Sigmoid colon (tissue), 7 donors: Measurements from ENCODE around the gene ATG2A. TPM values are rescaled to one million over a fixed set of nuclear protein-coding genes. Genes with fewer than 3 reads are reported as not detected.

Source experiments
- DNase-seq: peaks from one replicate; pipeline ENCODE4 v3.0.0-alpha.2; 2019
- H3K27ac ChIP-seq, 4 donors: fragments of 200-600 bp; sonication (generic); one replicate each; pipeline ENCODE4 v1.5.1; 2016 to 2019; ENCODE audit warnings: mild to moderate bottlenecking in 1 of 4
- H3K27me3 ChIP-seq, 3 donors: fragments of 200-600 bp; sonication (generic); one replicate each; pipeline ENCODE4 v1.5.1; 2019; ENCODE audit warnings: mild to moderate bottlenecking in 1 of 3
- H3K36me3 ChIP-seq, 4 donors: fragments of 200-600 bp; sonication (generic); one replicate each; pipeline ENCODE4 v1.5.1; 2016 to 2019
- H3K4me1 ChIP-seq, 4 donors: fragments of 200-600 bp; sonication (generic); one replicate each; pipeline ENCODE4 v1.5.1; 2017 to 2019
- H3K4me3 ChIP-seq, 4 donors: fragments of 200-600 bp; sonication (generic); one replicate each; pipeline ENCODE4 v1.5.1; 2017 to 2019; ENCODE audit warnings: mild to moderate bottlenecking in 2 of 4, moderate library complexity in 1 of 4
- H3K9me3 ChIP-seq, 4 donors: fragments of 200-600 bp in 3 of 4; sonication (generic) in 3 of 4; one replicate each; pipeline versions ENCODE4 v1.5.1 to v1.6.1; 2013 to 2019
- CTCF ChIP-seq, 4 experiments: fragments of 450-650 bp in 3 of 4; fragments of 200-600 bp in 1 of 4; IDR thresholded peaks; one replicate each; pipeline ENCODE4 v1.5.1; 2016 to 2019; ENCODE audit warnings: antibody characterized with exemption in 4 of 4, mild to moderate bottlenecking in 3 of 4, moderate library complexity in 2 of 4
- EP300 ChIP-seq, 4 donors: sonication (generic); formaldehyde crosslinking; IDR thresholded peaks; one replicate each; pipeline ENCODE4 v1.6.1; 2017; ENCODE audit warnings: antibody characterized with exemption in 4 of 4
- POLR2A ChIP-seq, 2 donors: fragments of 450-650 bp; IDR thresholded peaks; one replicate each; pipeline ENCODE4 v1.6.1; 2016; ENCODE audit warnings: antibody characterized with exemption in 2 of 2, mild to moderate bottlenecking in 2 of 2, moderate library complexity in 2 of 2
- POLR2AphosphoS5 ChIP-seq, 4 donors: sonication (generic); formaldehyde crosslinking; IDR thresholded peaks; one replicate each; pipeline ENCODE4 v1.6.1; 2017; ENCODE audit warnings: antibody characterized with exemption in 4 of 4
- WGBS, 2 donors: extraction: QIAGEN DNeasy Blood & Tissue Kit; methylation state at CpG; one replicate each; pipeline ENCODE4 v1.1.7; 2013; 5-methylcytosine and 5-hydroxymethylcytosine counted together
- intact Hi-C: fragments of 100-400 bp; cut with DNase I; formaldehyde crosslinking; loops from one replicate; pipeline ENCODE4 v1.15.1; 2023
- polyA plus RNA-seq, 3 donors: library from polyadenylated mRNA; stranded (reverse); fragments of 200-250 nt; gene quantifications; one replicate each; pipeline ENCODE4 v1.2.3, GENCODE V29; 2013
- total RNA-seq, 4 donors: library from RNA; depleted of rRNA; stranded (reverse); fragments of >200 nt; gene quantifications; one replicate each; pipeline ENCODE4 v1.1.0, GENCODE V29; 2016
- donor health status: healthy with polysubstance abuse.
- donor health status: Bipolar disorder and iron deficiency.
- donor health status: healthy.

Gene ATG2A
- total and polyA plus RNA-seq, 7 donors: 12.1 to 27.6 (median 14.5) TPM

DNA sequence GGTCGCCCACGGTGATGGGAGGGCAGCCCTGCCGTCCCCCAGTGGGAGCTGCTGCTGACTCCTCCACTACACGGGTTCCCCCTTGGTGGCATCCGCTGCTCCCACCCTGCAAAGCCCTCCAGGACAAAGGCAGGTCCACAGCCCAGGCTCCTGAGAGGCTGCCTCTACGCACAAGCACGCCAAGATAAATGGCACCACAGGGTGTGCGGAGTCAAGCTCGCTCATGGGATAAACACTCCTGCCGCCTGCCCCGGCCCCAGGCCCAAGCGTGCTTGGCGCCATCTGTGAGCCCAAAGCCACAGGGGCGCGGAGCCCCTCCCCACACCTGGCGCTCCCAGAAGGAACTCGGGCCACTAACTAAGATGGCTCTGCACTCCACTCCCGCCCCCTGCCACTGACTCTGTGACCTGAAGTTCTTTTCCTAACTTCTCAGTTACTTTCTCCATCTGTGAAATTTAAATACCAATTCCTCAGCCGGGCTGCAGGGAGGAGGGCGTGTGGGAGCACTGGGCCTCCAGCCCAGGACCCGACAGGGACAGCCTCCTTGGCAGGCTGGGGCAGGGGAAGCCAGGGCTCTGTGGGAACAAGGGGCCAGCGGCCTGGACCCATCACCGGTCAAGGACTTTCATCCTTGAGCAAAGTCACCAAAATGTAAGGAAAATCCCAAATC, 53.5 kb downstream of the ATG2A start:
- Histone ChIP-seq H3K27ac (peak overlapping the region; percentile 94 to 97 (median 97)), H3K4me1 (peaks cover 0 to 91% (median 81%) of the 10 kb centered on the region in 4 donors), H3K4me3 (peak overlapping the region in 1 of 4 donors; percentile 17), H3K36me3 (peaks cover 0 to 18% (median 14%) of the 10 kb centered on the region in 4 donors), H3K27me3 (no peaks in the 10 kb centered on the region), H3K9me3 (no peaks in the 10 kb centered on the region)
- no peak for TF ChIP-seq EP300 (IDR thresholded peaks at IDR 0.05)
- no peak for TF ChIP-seq POLR2A (IDR thresholded peaks at IDR 0.05)
- no peak for TF ChIP-seq POLR2AphosphoS5 (IDR thresholded peaks at IDR 0.05)
- TF ChIP-seq CTCF (IDR thresholded peaks at IDR 0.05): no peak
- 76 to 89% methylated on average over 23 of the region's 23 CpGs for WGBS, 2 donors
- DNase-seq: peak; percentile 81
- intact Hi-C loops: loop anchor here (1.0 kb wide), 1 partner anchor 15 kb away; the partner anchor contains the start of gene EHD1

DNA sequence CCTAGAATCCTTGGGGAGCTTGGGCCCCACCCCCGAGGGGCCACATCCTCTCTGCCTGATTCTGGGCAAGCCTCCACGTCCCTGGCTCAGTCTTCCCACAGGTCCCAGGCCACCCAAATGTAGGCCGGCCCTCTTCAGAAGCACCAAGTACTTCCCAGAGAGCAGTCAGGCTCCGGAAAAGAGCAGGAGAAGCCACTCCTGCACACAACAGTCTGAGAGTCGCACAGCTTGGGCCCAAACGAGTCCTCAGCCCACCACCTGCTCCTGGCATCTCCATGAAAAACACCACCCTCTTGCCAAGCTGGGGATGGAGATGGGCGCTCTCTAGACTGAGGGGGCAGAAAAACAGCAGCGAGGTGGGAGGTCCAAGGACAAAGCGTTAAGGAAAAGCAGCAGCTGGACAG, 54.0 kb downstream of the ATG2A start:
- H3K27ac ChIP-seq: peak overlapping the region; percentile 94 to 97 (median 97)
- peaks cover 0 to 21% (median 17%) of the 10 kb centered on the region in 4 donors for H3K36me3 ChIP-seq
- TF ChIP-seq POLR2AphosphoS5 (IDR thresholded peaks at IDR 0.05) (no peak), EP300 (IDR thresholded peaks at IDR 0.05) (no peak), CTCF (IDR thresholded peaks at IDR 0.05) (no peak), POLR2A (IDR thresholded peaks at IDR 0.05) (no peak)
- WGBS, 2 donors: 68 to 74% methylated on average over 9 of the region's 9 CpGs
- H3K27me3 ChIP-seq: no peaks in the 10 kb centered on the region
- H3K4me1 ChIP-seq: peaks cover 0 to 89% (median 78%) of the 10 kb centered on the region in 4 donors
- peak; percentile 73 for DNase-seq
- H3K9me3 ChIP-seq: no peaks in the 10 kb centered on the region
- intact Hi-C loops: no loop called here
- peak overlapping the region in 1 of 4 donors; percentile 17 for H3K4me3 ChIP-seq

DNA sequence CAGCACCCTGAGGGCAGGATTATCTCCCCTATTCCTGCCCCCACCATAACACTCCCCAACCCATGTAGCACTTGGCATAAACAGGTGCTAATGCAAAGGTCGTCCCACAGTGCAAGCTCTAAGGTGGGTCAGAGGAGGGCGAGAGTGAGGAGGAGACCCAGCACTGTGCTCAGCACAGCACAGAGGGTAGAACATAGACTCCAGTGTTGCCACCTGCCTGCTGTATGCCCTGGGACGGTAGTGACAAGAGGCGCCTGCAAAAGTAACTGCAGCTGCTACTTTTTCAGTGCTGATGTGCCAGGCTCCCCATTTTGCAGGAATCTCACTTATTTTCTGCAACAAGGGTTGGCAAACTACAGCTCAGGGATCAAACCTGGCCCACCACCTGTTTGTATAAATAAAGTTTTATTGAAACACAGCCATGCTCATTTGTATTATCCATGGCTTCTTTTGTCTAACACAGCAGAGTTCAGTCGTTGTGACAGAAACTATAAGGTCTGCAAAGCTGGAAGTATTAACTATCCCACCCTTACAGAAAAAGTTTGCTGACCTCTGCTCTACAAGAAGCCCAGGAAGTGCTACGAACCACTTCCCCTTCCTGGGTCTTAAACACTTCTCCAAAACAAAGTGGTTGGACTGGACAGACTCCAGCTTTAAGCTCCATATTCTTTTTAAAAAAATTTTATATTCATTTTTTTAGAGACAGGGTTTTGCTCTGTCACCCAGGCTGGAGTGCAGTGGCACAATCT, 55.6 kb downstream of the ATG2A start:
- whole genome bisulfite sequencing, 2 donors: 61 to 83% methylated on average over 6 of the region's 6 CpGs
- intact Hi-C loops: no loop called here
- TF ChIP-seq POLR2A (IDR thresholded peaks at IDR 0.05) (no peak), EP300 (IDR thresholded peaks at IDR 0.05) (no peak), POLR2AphosphoS5 (IDR thresholded peaks at IDR 0.05) (no peak), CTCF (IDR thresholded peaks at IDR 0.05) (no peak)

GRCh38 chr11:64859542-64860414, 57.2 kb downstream of the ATG2A start:
- H3K27me3 ChIP-seq: no peaks in the 10 kb centered on the region
- peaks cover 0 to 90% (median 77%) of the 10 kb centered on the region in 4 donors for H3K4me1 ChIP-seq
- H3K4me3 ChIP-seq: no peak overlapping the region
- 73 to 91% methylated on average over 33 of the region's 33 CpGs for WGBS, 2 donors
- no peaks in the 10 kb centered on the region for H3K9me3 ChIP-seq
- intact Hi-C loops: no loop called here
- no peak for TF ChIP-seq POLR2A (IDR thresholded peaks at IDR 0.05)
- TF ChIP-seq CTCF (IDR thresholded peaks at IDR 0.05): no peak
- TF ChIP-seq EP300 (IDR thresholded peaks at IDR 0.05): no peak
- no peak for TF ChIP-seq POLR2AphosphoS5 (IDR thresholded peaks at IDR 0.05)
- peak overlapping the region; percentile 79 to 97 (median 97) for H3K27ac ChIP-seq
- H3K36me3 ChIP-seq: peaks cover 0 to 31% (median 20%) of the 10 kb centered on the region in 4 donors
- no peak for DNase-seq

More for the DNA sequence above, 55.6 kb downstream of the ATG2A start:
- peaks cover 0 to 89% (median 77%) of the 10 kb centered on the region in 4 donors for H3K4me1 ChIP-seq
- no peak for DNase-seq
- H3K27ac ChIP-seq: peak overlapping the region; percentile 94 to 97 (median 97)
- H3K27me3 ChIP-seq: no peaks in the 10 kb centered on the region
- H3K9me3 ChIP-seq: no peaks in the 10 kb centered on the region
- H3K36me3 ChIP-seq: peaks cover 0 to 31% (median 20%) of the 10 kb centered on the region in 4 donors
- no peak overlapping the region for H3K4me3 ChIP-seq
